Measurements from ENCODE around the gene TUBG1.
A peak's percentile ranks its signal among the peaks of the same experiment; 100 is the strongest.
"Not testable (repeated sequence)": the region's sequence is repeated elsewhere in the genome, so short reads cannot be mapped to it uniquely, and the experiment has no call there.

TUBG1 gene

GRCh38 chr17:42621987-42622386 is 12.5 kb downstream of the TUBG1 start:
- not testable (repeated sequence) for FAIRE-seq; DNase-seq (ENCODE audit: insufficient read length, low spot score)

- FAIRE-seq: no peak
- no peak for DNase-seq (ENCODE audit: insufficient read length, low spot score)
Observed at GRCh38 chr17:42623271-42623670, 13.8 kb downstream of the TUBG1 start.

GRCh38 chr17:42623732-42624596 is 14.5 kb downstream of the TUBG1 start:
- no peak for DNase-seq (ENCODE audit: insufficient read length, low spot score)

GRCh38 chr17:42627032-42627764 is 17.7 kb downstream of the TUBG1 start:
- DNase-seq (ENCODE audit: insufficient read length, low spot score); FAIRE-seq: not testable (repeated sequence)

More at GRCh38 chr17:42623732-42624596, 14.5 kb downstream of the TUBG1 start:
- FAIRE-seq: no peak

GRCh38 chr17:42629411-42630009 is 20.0 kb downstream of the TUBG1 start:
- no peak for FAIRE-seq
- no peak for DNase-seq (ENCODE audit: insufficient read length, low spot score)

GRCh38 chr17:42632949-42633444 is 23.5 kb downstream of the TUBG1 start:
- FAIRE-seq: no peak

GRCh38 chr17:42639525-42640113 is 30.1 kb downstream of the TUBG1 start:
- FAIRE-seq (no peak), DNase-seq (ENCODE audit: insufficient read length, low spot score) (no peak)

More at GRCh38 chr17:42632949-42633444, 23.5 kb downstream of the TUBG1 start:
- no peak for DNase-seq (ENCODE audit: insufficient read length, low spot score)

GRCh38 chr17:42640121-42640520 is 30.6 kb downstream of the TUBG1 start:
- DNase-seq (ENCODE audit: insufficient read length, low spot score) (no peak), FAIRE-seq (no peak)

GRCh38 chr17:42642336-42642735 is 32.9 kb downstream of the TUBG1 start:
- FAIRE-seq: no peak
- no peak for DNase-seq (ENCODE audit: insufficient read length, low spot score)

- no peak for FAIRE-seq
- no peak for DNase-seq (ENCODE audit: insufficient read length, low spot score)
Observed at GRCh38 chr17:42647778-42648177, 38.3 kb downstream of the TUBG1 start.

- DNase-seq (ENCODE audit: insufficient read length, low spot score): no peak
- no peak for FAIRE-seq
Observed at GRCh38 chr17:42651392-42651791, 41.9 kb downstream of the TUBG1 start.

GRCh38 chr17:42653179-42654124 is 44.0 kb downstream of the TUBG1 start:
- no peak for DNase-seq (ENCODE audit: insufficient read length, low spot score)
- FAIRE-seq: no peak

- FAIRE-seq (no peak), DNase-seq (ENCODE audit: insufficient read length, low spot score) (no peak)
Observed at GRCh38 chr17:42655528-42655927, 46.0 kb downstream of the TUBG1 start.

GRCh38 chr17:42657824-42658588 is 48.5 kb downstream of the TUBG1 start:
- DNase-seq (ENCODE audit: insufficient read length, low spot score) (no peak), FAIRE-seq (no peak)

GRCh38 chr17:42659079-42659931 is 49.8 kb downstream of the TUBG1 start, which contains the start of gene TUBG2:
TUBG2 (plus strand) TSS chr17:42659284; CDS start chr17:42659504, 220 bp downstream.
- FAIRE-seq (peak; percentile 96), DNase-seq (ENCODE audit: insufficient read length, low spot score) (peak; percentile 99)

GRCh38 chr17:42659932-42660274 is 50.4 kb downstream of the TUBG1 start:
- peak; percentile 82 for FAIRE-seq
- DNase-seq (ENCODE audit: insufficient read length, low spot score): not testable (repeated sequence)

- DNase-seq (ENCODE audit: insufficient read length, low spot score) (peak; percentile 86), FAIRE-seq (no peak)
Observed at GRCh38 chr17:42660692-42661345, 51.3 kb downstream of the TUBG1 start.

Measured in HTR-8/SVneo (cell line).